HepG2 (cell line): ENCODE results near the gene HES1. TPM values are rescaled to one million over a fixed set of nuclear protein-coding genes. Genes with fewer than 3 reads are reported as not detected.

Experiments
- ATF1 ChIP-seq: IDR thresholded peaks from 2 replicates; pipeline ENCODE4 v1.6.1; 2016; ENCODE audit warnings: mild to moderate bottlenecking, control low read depth
- FOXP1 ChIP-seq, 2 experiments: fragments of 450-650 bp in 1 of 2; IDR thresholded peaks; 2 replicates each; pipeline ENCODE4 v1.6.1; 2017 to 2018; ENCODE audit warnings: antibody characterized with exemption in 1 of 2
- KMT2B ChIP-seq: IDR thresholded peaks from 2 replicates; pipeline ENCODE4 v1.6.1; 2016; ENCODE audit warnings: missing genetic modification reagents, missing compliant biosample characterization
- NONO ChIP-seq, 2 experiments: fragments of 450-650 bp in 1 of 2; sonication (generic) in 1 of 2; formaldehyde crosslinking in 1 of 2; IDR thresholded peaks in 1 of 2; conservative IDR thresholded peaks in 1 of 2; 2 replicates each; pipeline versions ENCODE4 v1.6.1 to v1.8.0; 2017 to 2022; ENCODE audit warnings: mild to moderate bottlenecking in 1 of 2, missing genetic modification reagents in 1 of 2, moderate library complexity in 1 of 2
- PRDM10 ChIP-seq: sonication (generic); formaldehyde crosslinking; IDR thresholded peaks from 2 replicates; pipeline ENCODE4 v1.4.0; 2020; ENCODE audit warnings: low read depth, missing genetic modification reagents
- TAF15 ChIP-seq: fragments of 200-400 bp; formaldehyde crosslinking; IDR thresholded peaks from one replicate; pipeline ENCODE4 v1.6.1; 2018; ENCODE audit warnings: mild to moderate bottlenecking, low read depth, low read length; ENCODE audit not compliant: poor library complexity, severe bottlenecking
- TBL1XR1 ChIP-seq: fragments of 150-350 bp; IDR thresholded peaks from 2 replicates; pipeline ENCODE4 v1.6.1; 2014; ENCODE audit warnings: borderline replicate concordance, low read length; ENCODE audit not compliant: partially characterized antibody
- ZBTB38 ChIP-seq: sonication (generic); formaldehyde crosslinking; IDR thresholded peaks from 2 replicates; pipeline ENCODE4 v1.5.1; 2020; ENCODE audit warnings: mild to moderate bottlenecking, missing genetic modification reagents
- ZNF138 ChIP-seq: sonication (generic); formaldehyde crosslinking; IDR thresholded peaks from 2 replicates; pipeline ENCODE4 v1.5.0; 2020; ENCODE audit warnings: mild to moderate bottlenecking, low read depth, missing genetic modification reagents
- ZNF549 ChIP-seq: sonication (generic); formaldehyde crosslinking; IDR thresholded peaks from 2 replicates; pipeline ENCODE4 v1.5.0; 2020; ENCODE audit warnings: missing genetic modification reagents
- ZNF691 ChIP-seq: sonication (generic); formaldehyde crosslinking; IDR thresholded peaks from 2 replicates; pipeline ENCODE4 v1.4.0; 2020; ENCODE audit warnings: missing genetic modification reagents, low read depth, mild to moderate bottlenecking, borderline replicate concordance
- ZNF816 ChIP-seq: sonication (generic); formaldehyde crosslinking; IDR thresholded peaks from 2 replicates; pipeline ENCODE4 v1.8.0; 2022; ENCODE audit warnings: missing genetic modification reagents, mild to moderate bottlenecking, borderline replicate concordance
- polyA plus RNA-seq, 8 experiments: library from polyadenylated mRNA; depleted of rRNA in 3 of 8; stranded (reverse) in 7 of 8; unstranded in 1 of 8; fragments of >200 nt; fragmentation: Illumina TruSeq in 4 of 8; extraction: Trizol in 4 of 8; gene quantifications; 2 replicates each; pipeline versions ENCODE4 v1.2.1 to v1.2.3, GENCODE V29; 2011 to 2016; ENCODE audit warnings: low read depth in 4 of 8, missing spikeins in 1 of 8, mixed read lengths in 1 of 8; ENCODE audit not compliant: insufficient read depth in 1 of 8
- total RNA-seq, 5 experiments: library from RNA; depleted of rRNA; stranded (reverse); fragments of >200 nt; fragmentation: Illumina TruSeq; extraction: Trizol; gene quantifications; 2 replicates each; pipeline ENCODE4 v1.2.3, GENCODE V29; 2016; ENCODE audit warnings: low read depth in 1 of 5
- TF ChIP-seq, protein P1 (sequence below), 2 experiments: fragments of 450-650 bp in 1 of 2; sonication (generic) in 1 of 2; formaldehyde crosslinking in 1 of 2; IDR thresholded peaks; 2 replicates each; pipeline versions ENCODE4 v1.6.1 to v1.8.0; 2016 to 2022; ENCODE audit warnings: antibody characterized with exemption in 1 of 2, mild to moderate bottlenecking in 1 of 2, missing genetic modification reagents in 1 of 2

Gene HES1
- total and polyA plus RNA-seq, 2 of the 13 experiments (the other 11 are each of a cell fraction or from before 2014, with no cell fraction given) = 15.4 to 19.8 TPM

GRCh38 chr3:194161131-194162045, 25.4 kb downstream of the HES1 start (continued):
- TF ChIP-seq ZNF691 (CRISPR knock-in tag) = no peak
- no peak for TF ChIP-seq ZNF138 (CRISPR knock-in tag)
- TF ChIP-seq PRDM10 (CRISPR knock-in tag) = no peak
- no peak for TF ChIP-seq TBL1XR1
- TF ChIP-seq ZNF816 = no peak
- TF ChIP-seq FOXP1 (IDR thresholded peaks at IDR 0.05) = no peak
- TF ChIP-seq FOXP1 (CRISPR knock-in tag; IDR thresholded peaks at IDR 0.05) = peak; percentile 27; the same call in 1 of the 2 replicates
- TF ChIP-seq NONO (IDR thresholded peaks at IDR 0.05) = no peak
- TF ChIP-seq NONO (CRISPR knock-in tag; conservative IDR thresholded peaks at IDR 0.05) = no peak
- TF ChIP-seq ZBTB38 (CRISPR knock-in tag) = no peak
- TF ChIP-seq, protein P1, sequence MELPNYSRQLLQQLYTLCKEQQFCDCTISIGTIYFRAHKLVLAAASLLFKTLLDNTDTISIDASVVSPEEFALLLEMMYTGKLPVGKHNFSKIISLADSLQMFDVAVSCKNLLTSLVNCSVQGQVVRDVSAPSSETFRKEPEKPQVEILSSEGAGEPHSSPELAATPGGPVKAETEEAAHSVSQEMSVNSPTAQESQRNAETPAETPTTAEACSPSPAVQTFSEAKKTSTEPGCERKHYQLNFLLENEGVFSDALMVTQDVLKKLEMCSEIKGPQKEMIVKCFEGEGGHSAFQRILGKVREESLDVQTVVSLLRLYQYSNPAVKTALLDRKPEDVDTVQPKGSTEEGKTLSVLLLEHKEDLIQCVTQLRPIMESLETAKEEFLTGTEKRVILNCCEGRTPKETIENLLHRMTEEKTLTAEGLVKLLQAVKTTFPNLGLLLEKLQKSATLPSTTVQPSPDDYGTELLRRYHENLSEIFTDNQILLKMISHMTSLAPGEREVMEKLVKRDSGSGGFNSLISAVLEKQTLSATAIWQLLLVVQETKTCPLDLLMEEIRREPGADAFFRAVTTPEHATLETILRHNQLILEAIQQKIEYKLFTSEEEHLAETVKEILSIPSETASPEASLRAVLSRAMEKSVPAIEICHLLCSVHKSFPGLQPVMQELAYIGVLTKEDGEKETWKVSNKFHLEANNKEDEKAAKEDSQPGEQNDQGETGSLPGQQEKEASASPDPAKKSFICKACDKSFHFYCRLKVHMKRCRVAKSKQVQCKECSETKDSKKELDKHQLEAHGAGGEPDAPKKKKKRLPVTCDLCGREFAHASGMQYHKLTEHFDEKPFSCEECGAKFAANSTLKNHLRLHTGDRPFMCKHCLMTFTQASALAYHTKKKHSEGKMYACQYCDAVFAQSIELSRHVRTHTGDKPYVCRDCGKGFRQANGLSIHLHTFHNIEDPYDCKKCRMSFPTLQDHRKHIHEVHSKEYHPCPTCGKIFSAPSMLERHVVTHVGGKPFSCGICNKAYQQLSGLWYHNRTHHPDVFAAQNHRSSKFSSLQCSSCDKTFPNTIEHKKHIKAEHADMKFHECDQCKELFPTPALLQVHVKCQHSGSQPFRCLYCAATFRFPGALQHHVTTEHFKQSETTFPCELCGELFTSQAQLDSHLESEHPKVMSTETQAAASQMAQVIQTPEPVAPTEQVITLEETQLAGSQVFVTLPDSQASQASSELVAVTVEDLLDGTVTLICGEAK (IDR thresholded peaks at IDR 0.05) = no peak
- TF ChIP-seq, protein P1 (CRISPR knock-in tag; IDR thresholded peaks at IDR 0.05) = 0 out of 2 replicates have a peak, but pooled peaks have one; percentile 18
- TF ChIP-seq KMT2B (CRISPR knock-in tag) = no peak
- no peak for TF ChIP-seq ZNF549
- TF ChIP-seq ATF1 (CRISPR knock-in tag) = no peak
- TF ChIP-seq TAF15 = no peak
